Astrocyte (in vitro differentiated cells and primary cell): ENCODE data around the gene SNAPIN. TPM values are rescaled to one million over a fixed set of nuclear protein-coding genes. Genes with fewer than 3 reads are reported as not detected.

ENCODE experiments used
- DNase-seq: peaks from one replicate; pipeline ENCODE4 v3.0.0-alpha.2; 2010; ENCODE audit warnings: low read depth
- FAIRE-seq: peaks from 2 replicates; lab custom pipeline; 2011; peaks lifted over from hg19 to GRCh38; lab: Jason Lieb, UNC
- H2AFZ ChIP-seq: 2 replicates; pipeline ENCODE4 v1.6.0; 2012; ENCODE audit warnings: low read depth, low read length, inconsistent platforms
- H3K27ac ChIP-seq: 2 replicates; pipeline ENCODE4 v1.5.1; 2011; ENCODE audit warnings: low read depth, low read length, inconsistent platforms
- H3K27me3 ChIP-seq: 2 replicates; pipeline ENCODE4 v1.6.0; 2011; ENCODE audit warnings: low read length, inconsistent platforms; ENCODE audit not compliant: insufficient read depth
- H3K36me3 ChIP-seq: 2 replicates; pipeline ENCODE4 v1.5.1; 2011; ENCODE audit warnings: low read length, inconsistent platforms; ENCODE audit not compliant: insufficient read depth
- H3K4me1 ChIP-seq: 2 replicates; pipeline ENCODE4 v1.5.1; 2011; ENCODE audit warnings: low read length, inconsistent platforms; ENCODE audit not compliant: insufficient read depth
- H3K4me2 ChIP-seq: 2 replicates; pipeline ENCODE4 v1.6.0; 2012; ENCODE audit warnings: low read length, inconsistent platforms
- H3K4me3 ChIP-seq: 2 replicates; pipeline ENCODE4 v1.5.1; 2011; ENCODE audit warnings: low read depth, mild to moderate bottlenecking, low read length, inconsistent platforms; ENCODE audit not compliant: insufficient read depth
- H3K79me2 ChIP-seq: 2 replicates; pipeline ENCODE4 v1.6.0; 2012; ENCODE audit warnings: mild to moderate bottlenecking, low read length, inconsistent platforms; ENCODE audit not compliant: insufficient read depth
- H3K9ac ChIP-seq: 2 replicates; pipeline ENCODE4 v1.6.0; 2012; ENCODE audit warnings: mild to moderate bottlenecking, low read length, inconsistent platforms
- H3K9me3 ChIP-seq: 2 replicates; pipeline ENCODE4 v1.5.1; 2012; ENCODE audit warnings: low read depth, mild to moderate bottlenecking, low read length, inconsistent platforms; ENCODE audit not compliant: insufficient read depth
- H4K20me1 ChIP-seq: 2 replicates; pipeline ENCODE4 v1.6.0; 2012; ENCODE audit warnings: low read length, inconsistent platforms; ENCODE audit not compliant: insufficient read depth
- H3K27ac Mint-ChIP-seq: one replicate; pipeline ENCODE4 v1.8.0; 2021; ENCODE audit warnings: mild to moderate bottlenecking, mixed read lengths; ENCODE audit not compliant: unreplicated experiment
- H3K27me3 Mint-ChIP-seq: one replicate; pipeline ENCODE4 v1.8.0; 2021; ENCODE audit warnings: low read depth, mixed read lengths; ENCODE audit not compliant: unreplicated experiment
- H3K36me3 Mint-ChIP-seq: one replicate; pipeline ENCODE4 v1.8.0; 2021; ENCODE audit warnings: low read depth, mixed read lengths; ENCODE audit not compliant: unreplicated experiment
- H3K4me1 Mint-ChIP-seq: one replicate; pipeline ENCODE4 v1.8.0; 2021; ENCODE audit warnings: low read depth, mixed read lengths; ENCODE audit not compliant: unreplicated experiment
- H3K4me3 Mint-ChIP-seq: one replicate; pipeline ENCODE4 v1.8.0; 2021; ENCODE audit warnings: mild to moderate bottlenecking, moderate library complexity, mixed read lengths; ENCODE audit not compliant: unreplicated experiment
- H3K9me3 Mint-ChIP-seq: one replicate; pipeline ENCODE4 v1.8.0; 2021; ENCODE audit warnings: mild to moderate bottlenecking, mixed read lengths; ENCODE audit not compliant: unreplicated experiment
- EZH2 ChIP-seq: IDR thresholded peaks from 2 replicates; pipeline ENCODE4 v1.6.1; 2012; ENCODE audit warnings: mild to moderate bottlenecking, low read length, inconsistent platforms; ENCODE audit not compliant: insufficient read depth
- total RNA-seq: library from RNA; stranded (reverse); gene quantifications from 2 replicates; pipeline ENCODE4 v1.2.1, GENCODE V29; 2021
- TF ChIP-seq, protein P1 (sequence below): IDR thresholded peaks from 2 replicates; pipeline ENCODE4 v1.5.1; 2011; ENCODE audit warnings: low read depth, mild to moderate bottlenecking, inconsistent platforms, low read length, moderate library complexity; ENCODE audit not compliant: insufficient read depth

The SNAPIN gene
- total RNA-seq, 1 donor from 2014 or later = 31.3 TPM

DNA sequence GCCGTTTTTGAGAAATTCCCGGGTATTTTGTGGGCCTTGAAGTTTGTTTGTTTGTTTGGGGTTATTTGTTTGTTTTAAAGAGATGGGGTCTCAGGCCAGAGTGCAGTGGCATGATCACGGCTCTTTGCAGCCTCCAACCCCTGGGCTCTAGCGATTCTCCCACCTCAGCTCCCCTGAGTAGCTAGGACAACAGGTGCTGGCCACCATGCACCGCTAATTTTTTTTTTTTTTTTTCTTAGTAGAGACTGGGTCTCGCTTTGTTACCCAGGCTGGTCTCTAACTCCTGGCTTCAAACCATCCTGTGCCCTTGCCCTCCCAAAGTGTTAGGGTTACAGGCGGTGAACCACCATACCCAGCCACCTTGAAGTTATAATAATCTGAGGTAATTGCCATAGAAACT, 22.6 kb upstream of the SNAPIN start:
- H3K36me3 ChIP-seq = peaks cover 38% of the 10 kb centered on the region
- no peak overlapping the region for H3K27ac Mint-ChIP-seq
- H3K79me2 ChIP-seq = peaks cover 62% of the 10 kb centered on the region

DNA sequence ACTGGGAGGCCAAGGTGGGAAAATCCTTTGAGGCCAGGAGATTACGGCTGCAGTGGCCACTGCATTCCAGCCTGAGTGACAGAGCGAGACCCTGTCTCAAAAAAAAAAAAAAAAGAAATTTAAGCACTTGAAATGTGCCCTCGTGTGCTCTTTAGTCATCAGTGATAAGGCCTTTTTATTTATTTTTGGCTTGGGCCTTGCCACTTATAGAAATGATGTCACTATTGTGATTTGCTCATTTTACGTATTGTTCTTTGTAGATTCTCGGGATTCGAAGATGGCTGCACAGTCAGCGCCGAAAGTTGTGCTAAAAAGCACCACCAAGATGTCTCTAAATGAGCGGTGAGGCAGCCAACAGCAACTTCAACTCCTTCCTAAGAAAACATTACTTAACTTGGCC, 22.2 kb upstream of the SNAPIN start:
- Histone ChIP-seq H3K4me2 (peak overlapping the region; percentile 94), H3K4me3 (no peak overlapping the region), H3K27me3 (no peaks in the 10 kb centered on the region), H3K36me3 (peaks cover 41% of the 10 kb centered on the region), H3K9me3 (no peaks in the 10 kb centered on the region), H3K27ac (no peak overlapping the region), H4K20me1 (peaks cover 45% of the 10 kb centered on the region), H3K9ac (no peak overlapping the region), H3K4me1 (peaks cover 8% of the 10 kb centered on the region), H2AFZ (no peak overlapping the region), H3K79me2 (peaks cover 66% of the 10 kb centered on the region)
- Mint-ChIP-seq H3K9me3 (peaks cover 2% of the 10 kb centered on the region), H3K36me3 (peaks cover 9% of the 10 kb centered on the region), H3K27ac (no peak overlapping the region), H3K4me3 (peak overlapping the region; percentile 97), H3K4me1 (peaks cover 3% of the 10 kb centered on the region), H3K27me3 (no peaks in the 10 kb centered on the region)
- FAIRE-seq = no peak
- no peak for TF ChIP-seq EZH2
- TF ChIP-seq, protein P1, sequence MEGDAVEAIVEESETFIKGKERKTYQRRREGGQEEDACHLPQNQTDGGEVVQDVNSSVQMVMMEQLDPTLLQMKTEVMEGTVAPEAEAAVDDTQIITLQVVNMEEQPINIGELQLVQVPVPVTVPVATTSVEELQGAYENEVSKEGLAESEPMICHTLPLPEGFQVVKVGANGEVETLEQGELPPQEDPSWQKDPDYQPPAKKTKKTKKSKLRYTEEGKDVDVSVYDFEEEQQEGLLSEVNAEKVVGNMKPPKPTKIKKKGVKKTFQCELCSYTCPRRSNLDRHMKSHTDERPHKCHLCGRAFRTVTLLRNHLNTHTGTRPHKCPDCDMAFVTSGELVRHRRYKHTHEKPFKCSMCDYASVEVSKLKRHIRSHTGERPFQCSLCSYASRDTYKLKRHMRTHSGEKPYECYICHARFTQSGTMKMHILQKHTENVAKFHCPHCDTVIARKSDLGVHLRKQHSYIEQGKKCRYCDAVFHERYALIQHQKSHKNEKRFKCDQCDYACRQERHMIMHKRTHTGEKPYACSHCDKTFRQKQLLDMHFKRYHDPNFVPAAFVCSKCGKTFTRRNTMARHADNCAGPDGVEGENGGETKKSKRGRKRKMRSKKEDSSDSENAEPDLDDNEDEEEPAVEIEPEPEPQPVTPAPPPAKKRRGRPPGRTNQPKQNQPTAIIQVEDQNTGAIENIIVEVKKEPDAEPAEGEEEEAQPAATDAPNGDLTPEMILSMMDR = no peak
- no peak for DNase-seq

More for the DNA sequence above, 22.6 kb upstream of the SNAPIN start:
- peaks cover 40% of the 10 kb centered on the region for H4K20me1 ChIP-seq
- H3K4me1 Mint-ChIP-seq = peaks cover 4% of the 10 kb centered on the region
- H3K9ac ChIP-seq = no peak overlapping the region
- peaks cover 9% of the 10 kb centered on the region for H3K4me1 ChIP-seq
- H3K4me3 ChIP-seq = no peak overlapping the region
- DNase-seq = no peak
- no peak for TF ChIP-seq EZH2
- TF ChIP-seq, protein P1 = no peak
- peak overlapping the region; percentile 94 for H3K4me2 ChIP-seq
- H3K27me3 ChIP-seq = no peaks in the 10 kb centered on the region
- H3K4me3 Mint-ChIP-seq = peak overlapping the region; percentile 97
- H3K36me3 Mint-ChIP-seq = peaks cover 9% of the 10 kb centered on the region
- H3K27me3 Mint-ChIP-seq = no peaks in the 10 kb centered on the region
- H2AFZ ChIP-seq = no peak overlapping the region
- H3K9me3 ChIP-seq = no peaks in the 10 kb centered on the region
- no peak for FAIRE-seq
- no peak overlapping the region for H3K27ac ChIP-seq
- H3K9me3 Mint-ChIP-seq = peaks cover 2% of the 10 kb centered on the region

GRCh38 chr1:153638261-153638660, 20.2 kb upstream of the SNAPIN start:
- Mint-ChIP-seq H3K4me3 (no peak overlapping the region), H3K9me3 (peaks cover 2% of the 10 kb centered on the region), H3K36me3 (peaks cover 16% of the 10 kb centered on the region), H3K27ac (no peak overlapping the region), H3K27me3 (no peaks in the 10 kb centered on the region), H3K4me1 (peaks cover under 1% of the 10 kb centered on the region)
- Histone ChIP-seq H3K4me1 (peaks cover 3% of the 10 kb centered on the region), H3K4me3 (no peak overlapping the region), H4K20me1 (peaks cover 59% of the 10 kb centered on the region), H2AFZ (no peak overlapping the region), H3K36me3 (peaks cover 60% of the 10 kb centered on the region), H3K4me2 (no peak overlapping the region), H3K27ac (no peak overlapping the region), H3K9ac (no peak overlapping the region), H3K9me3 (no peaks in the 10 kb centered on the region), H3K27me3 (no peaks in the 10 kb centered on the region), H3K79me2 (peaks cover 84% of the 10 kb centered on the region)
- no peak for DNase-seq
- TF ChIP-seq, protein P1 = no peak
- no peak for TF ChIP-seq EZH2
- no peak for FAIRE-seq
